BE2C (cell line): ENCODE measurements around the gene MYCL. TPM values are rescaled to one million over a fixed set of nuclear protein-coding genes. Genes with fewer than 3 reads are reported as not detected.
A peak's percentile ranks its signal among the peaks of the same experiment; 100 is the strongest.

Experiments used
- DNase-seq: peaks from one replicate; pipeline ENCODE4 v3.0.0-alpha.2; 2020
- H3K27me3 ChIP-seq: fragments of 250-450 bp; sonication (Bioruptor Pico); 2 replicates; pipeline ENCODE4 v1.5.1; 2020; ENCODE audit warnings: mild to moderate bottlenecking
- H3K36me3 ChIP-seq: fragments of 250-450 bp; sonication (Bioruptor Pico); 2 replicates; pipeline ENCODE4 v1.5.1; 2020; ENCODE audit warnings: mild to moderate bottlenecking
- H3K4me1 ChIP-seq: fragments of 250-450 bp; sonication (Bioruptor Pico); 2 replicates; pipeline ENCODE4 v1.5.1; 2020
- H3K4me3 ChIP-seq: 2 replicates; pipeline ENCODE4 v1.5.1; 2011; ENCODE audit warnings: low read depth, low read length
- H3K9me3 ChIP-seq: fragments of 250-450 bp; sonication (Bioruptor Pico); 2 replicates; pipeline ENCODE4 v1.5.1; 2020
- polyA plus RNA-seq: library from polyadenylated mRNA; unstranded; fragments of >200 nt; gene quantifications from one replicate; pipeline ENCODE4 v1.2.1, GENCODE V29; 2012; ENCODE audit warnings: low read depth, missing spikeins; ENCODE audit not compliant: insufficient read length, insufficient read depth
- TF ChIP-seq, protein P1 (sequence below): IDR thresholded peaks from 2 replicates; pipeline ENCODE4 v1.5.1; 2012; ENCODE audit warnings: mild to moderate bottlenecking, low read depth, low read length

Gene MYCL, protein sequence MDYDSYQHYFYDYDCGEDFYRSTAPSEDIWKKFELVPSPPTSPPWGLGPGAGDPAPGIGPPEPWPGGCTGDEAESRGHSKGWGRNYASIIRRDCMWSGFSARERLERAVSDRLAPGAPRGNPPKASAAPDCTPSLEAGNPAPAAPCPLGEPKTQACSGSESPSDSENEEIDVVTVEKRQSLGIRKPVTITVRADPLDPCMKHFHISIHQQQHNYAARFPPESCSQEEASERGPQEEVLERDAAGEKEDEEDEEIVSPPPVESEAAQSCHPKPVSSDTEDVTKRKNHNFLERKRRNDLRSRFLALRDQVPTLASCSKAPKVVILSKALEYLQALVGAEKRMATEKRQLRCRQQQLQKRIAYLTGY
- 0.76 TPM for polyA plus RNA-seq

DNA sequence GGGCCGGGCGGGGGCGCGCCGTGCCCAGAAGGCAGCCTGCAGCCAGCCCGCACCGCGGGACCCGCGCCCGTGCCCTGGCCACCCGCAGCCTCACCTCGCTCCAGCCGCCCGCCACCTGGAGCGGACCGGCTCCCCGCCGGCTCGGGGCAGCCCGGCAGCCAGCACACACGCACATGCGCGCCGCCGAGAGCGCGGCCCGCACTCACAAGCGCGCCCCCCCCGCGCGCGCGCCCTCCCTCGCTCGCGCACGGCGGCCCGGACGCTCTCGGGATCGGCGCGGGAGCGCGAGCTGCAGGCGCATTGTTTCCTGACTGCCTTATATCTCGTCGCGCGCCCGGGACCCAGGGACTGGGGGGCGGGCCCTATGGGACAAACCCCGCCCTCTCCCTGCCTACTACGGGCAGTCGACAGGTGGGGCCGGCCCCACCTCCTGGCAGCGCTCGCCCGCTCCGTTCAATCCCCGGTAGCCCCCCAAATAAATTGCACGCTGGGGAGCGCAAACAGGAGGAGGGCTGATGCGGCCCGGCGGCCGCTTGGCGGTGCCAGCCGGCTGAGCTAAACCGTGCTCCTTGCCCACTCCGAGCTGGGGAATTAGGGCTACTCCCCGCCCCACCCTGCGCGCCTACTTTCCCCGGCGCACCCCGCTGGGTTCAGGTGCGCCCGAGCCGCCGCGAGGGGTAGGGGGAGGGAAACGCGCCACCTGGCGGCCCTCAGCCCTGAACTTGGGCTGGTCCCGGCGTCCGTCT lies at the start of gene MYCL:
Gene MYCL (minus strand): TSS at position 204 of the 746 bp plus-strand sequence. CDS start 483 bp downstream, outside the sequence.
- DNase-seq: peak; percentile 58
- Histone ChIP-seq H3K4me3 (peak within 1 kb of the TSS; percentile 56), H3K4me1 (0 out of 2 replicates have a peak, but pooled peaks cover 4% of the 10 kb centered on the region), H3K27me3 (peaks cover 8% of the 10 kb centered on the region), H3K36me3 (no peaks in the 10 kb centered on the region), H3K9me3 (no peaks in the 10 kb centered on the region)
- TF ChIP-seq, protein P1, sequence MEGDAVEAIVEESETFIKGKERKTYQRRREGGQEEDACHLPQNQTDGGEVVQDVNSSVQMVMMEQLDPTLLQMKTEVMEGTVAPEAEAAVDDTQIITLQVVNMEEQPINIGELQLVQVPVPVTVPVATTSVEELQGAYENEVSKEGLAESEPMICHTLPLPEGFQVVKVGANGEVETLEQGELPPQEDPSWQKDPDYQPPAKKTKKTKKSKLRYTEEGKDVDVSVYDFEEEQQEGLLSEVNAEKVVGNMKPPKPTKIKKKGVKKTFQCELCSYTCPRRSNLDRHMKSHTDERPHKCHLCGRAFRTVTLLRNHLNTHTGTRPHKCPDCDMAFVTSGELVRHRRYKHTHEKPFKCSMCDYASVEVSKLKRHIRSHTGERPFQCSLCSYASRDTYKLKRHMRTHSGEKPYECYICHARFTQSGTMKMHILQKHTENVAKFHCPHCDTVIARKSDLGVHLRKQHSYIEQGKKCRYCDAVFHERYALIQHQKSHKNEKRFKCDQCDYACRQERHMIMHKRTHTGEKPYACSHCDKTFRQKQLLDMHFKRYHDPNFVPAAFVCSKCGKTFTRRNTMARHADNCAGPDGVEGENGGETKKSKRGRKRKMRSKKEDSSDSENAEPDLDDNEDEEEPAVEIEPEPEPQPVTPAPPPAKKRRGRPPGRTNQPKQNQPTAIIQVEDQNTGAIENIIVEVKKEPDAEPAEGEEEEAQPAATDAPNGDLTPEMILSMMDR: peak; percentile 47

- Histone ChIP-seq H3K9me3 (no peaks in the 10 kb centered on the region), H3K4me1 (no peaks in the 10 kb centered on the region), H3K27me3 (no peaks in the 10 kb centered on the region), H3K4me3 (no peak overlapping the region), H3K36me3 (no peaks in the 10 kb centered on the region)
- TF ChIP-seq, protein P1: no peak
- DNase-seq: no peak
These were observed 48.2 kb upstream of the MYCL start for GRCh38 chr1:39949891-39950290.

- Histone ChIP-seq H3K9me3 (no peaks in the 10 kb centered on the region), H3K4me1 (no peaks in the 10 kb centered on the region), H3K27me3 (no peaks in the 10 kb centered on the region), H3K4me3 (no peak overlapping the region), H3K36me3 (no peaks in the 10 kb centered on the region)
- TF ChIP-seq, protein P1: no peak
- no peak for DNase-seq
These were observed 45.5 kb upstream of the MYCL start for GRCh38 chr1:39947260-39947659.

- TF ChIP-seq, protein P1: no peak
- no peak for DNase-seq
- H3K4me1 ChIP-seq: no peaks in the 10 kb centered on the region
- H3K9me3 ChIP-seq: no peaks in the 10 kb centered on the region
- no peaks in the 10 kb centered on the region for H3K27me3 ChIP-seq
- H3K36me3 ChIP-seq: no peaks in the 10 kb centered on the region
- H3K4me3 ChIP-seq: no peak overlapping the region
These were observed 44.5 kb upstream of the MYCL start for GRCh38 chr1:39946216-39946615.

- H3K36me3 ChIP-seq: no peaks in the 10 kb centered on the region
- no peak for DNase-seq
- H3K27me3 ChIP-seq: no peaks in the 10 kb centered on the region
- TF ChIP-seq, protein P1: no peak
- no peaks in the 10 kb centered on the region for H3K4me1 ChIP-seq
- H3K9me3 ChIP-seq: no peaks in the 10 kb centered on the region
- no peak overlapping the region for H3K4me3 ChIP-seq
These were observed 42.8 kb upstream of the MYCL start for GRCh38 chr1:39944410-39945112.
